HEK293 (cell line): ENCODE data around the gene FOXG1.

Experiments
- BCL11B ChIP-seq: fragments of 450-650 bp; formaldehyde crosslinking; IDR thresholded peaks from 2 replicates; pipeline ENCODE4 v1.5.1; 2016; ENCODE audit warnings: low read depth, missing biosample characterization, missing genetic modification characterization
- EGR2 ChIP-seq: fragments of 450-650 bp; formaldehyde crosslinking; IDR thresholded peaks from 2 replicates; pipeline ENCODE4 v1.5.1; 2016; ENCODE audit warnings: low read depth, missing biosample characterization, missing genetic modification characterization
- FEZF1 ChIP-seq: fragments of 450-650 bp; formaldehyde crosslinking; IDR thresholded peaks from 2 replicates; pipeline ENCODE4 v1.5.1; 2016; ENCODE audit warnings: missing biosample characterization, missing genetic modification characterization
- GLI4 ChIP-seq: fragments of 450-650 bp; formaldehyde crosslinking; IDR thresholded peaks from 2 replicates; pipeline ENCODE4 v1.5.1; 2016; ENCODE audit warnings: missing biosample characterization, missing genetic modification characterization
- IKZF3 ChIP-seq: fragments of 450-650 bp; IDR thresholded peaks from 2 replicates; pipeline ENCODE4 v1.5.0; 2018; ENCODE audit warnings: missing biosample characterization, mild to moderate bottlenecking, missing genetic modification characterization, moderate library complexity
- KLF10 ChIP-seq: fragments of 450-650 bp; IDR thresholded peaks from 2 replicates; pipeline ENCODE4 v1.5.1; 2018; ENCODE audit warnings: missing biosample characterization, mild to moderate bottlenecking, missing genetic modification characterization
- MEIS1 ChIP-seq: sonication (generic); formaldehyde crosslinking; IDR thresholded peaks from 2 replicates; pipeline ENCODE4 v1.8.1; 2022; ENCODE audit warnings: missing genetic modification reagents, mild to moderate bottlenecking, borderline replicate concordance
- PATZ1 ChIP-seq: fragments of 450-650 bp; formaldehyde crosslinking; IDR thresholded peaks from 2 replicates; pipeline ENCODE4 v1.5.1; 2016; ENCODE audit warnings: missing biosample characterization, missing genetic modification characterization
- SALL2 ChIP-seq: fragments of 450-650 bp; formaldehyde crosslinking; IDR thresholded peaks from 2 replicates; pipeline ENCODE4 v1.5.0; 2017; ENCODE audit warnings: missing biosample characterization, mild to moderate bottlenecking, missing genetic modification characterization, borderline replicate concordance
- SCRT1 ChIP-seq: fragments of 450-650 bp; formaldehyde crosslinking; IDR thresholded peaks from 2 replicates; pipeline ENCODE4 v1.5.1; 2016; ENCODE audit warnings: missing biosample characterization, missing genetic modification characterization, borderline replicate concordance
- YY1 ChIP-seq: fragments of 450-650 bp; formaldehyde crosslinking; IDR thresholded peaks from 2 replicates; pipeline ENCODE4 v1.5.1; 2018; ENCODE audit warnings: missing biosample characterization, missing genetic modification characterization
- ZBTB10 ChIP-seq: fragments of 450-650 bp; formaldehyde crosslinking; IDR thresholded peaks from 2 replicates; pipeline ENCODE4 v1.5.1; 2016; ENCODE audit warnings: missing biosample characterization, missing genetic modification characterization
- ZNF10 ChIP-seq: fragments of 450-650 bp; formaldehyde crosslinking; IDR thresholded peaks from 2 replicates; pipeline ENCODE4 v1.5.1; 2017; ENCODE audit warnings: missing biosample characterization, missing genetic modification characterization
- ZNF112 ChIP-seq: fragments of 450-650 bp; formaldehyde crosslinking; IDR thresholded peaks from 2 replicates; pipeline ENCODE4 v1.5.0; 2017; ENCODE audit warnings: missing biosample characterization, missing genetic modification characterization
- ZNF16 ChIP-seq: fragments of 450-650 bp; formaldehyde crosslinking; IDR thresholded peaks from 2 replicates; pipeline ENCODE4 v1.5.1; 2016; ENCODE audit warnings: low read depth, missing biosample characterization, missing genetic modification characterization
- ZNF169 ChIP-seq: fragments of 450-650 bp; formaldehyde crosslinking; IDR thresholded peaks from 2 replicates; pipeline ENCODE4 v1.5.1; 2016; ENCODE audit warnings: missing biosample characterization, missing genetic modification characterization
- ZNF2 ChIP-seq: fragments of 450-650 bp; formaldehyde crosslinking; IDR thresholded peaks from 2 replicates; pipeline ENCODE4 v1.5.1; 2016; ENCODE audit warnings: missing biosample characterization, missing genetic modification characterization
- ZNF223 ChIP-seq: fragments of 450-650 bp; formaldehyde crosslinking; IDR thresholded peaks from 2 replicates; pipeline ENCODE4 v1.5.1; 2016; ENCODE audit warnings: missing biosample characterization, missing genetic modification characterization
- ZNF341 ChIP-seq: fragments of 450-650 bp; formaldehyde crosslinking; IDR thresholded peaks from 2 replicates; pipeline ENCODE4; 2016; ENCODE audit warnings: low read depth, missing biosample characterization, missing genetic modification characterization
- ZNF416 ChIP-seq: fragments of 450-650 bp; formaldehyde crosslinking; IDR thresholded peaks from 2 replicates; pipeline ENCODE4 v1.5.1; 2016; ENCODE audit warnings: missing biosample characterization, missing genetic modification characterization
- ZNF48 ChIP-seq: fragments of 450-650 bp; formaldehyde crosslinking; IDR thresholded peaks from 2 replicates; pipeline ENCODE4 v1.5.1; 2016; ENCODE audit warnings: missing biosample characterization, missing genetic modification characterization
- ZNF530 ChIP-seq: fragments of 450-650 bp; formaldehyde crosslinking; IDR thresholded peaks from 2 replicates; pipeline ENCODE4 v1.5.1; 2016; ENCODE audit warnings: low read depth, missing biosample characterization, missing genetic modification characterization
- ZNF571 ChIP-seq: fragments of 450-650 bp; formaldehyde crosslinking; IDR thresholded peaks from 2 replicates; pipeline ENCODE4 v1.5.0; 2017; ENCODE audit warnings: missing biosample characterization, missing genetic modification characterization
- ZNF639 ChIP-seq: fragments of 450-650 bp; formaldehyde crosslinking; IDR thresholded peaks from 2 replicates; pipeline ENCODE4 v1.5.1; 2016; ENCODE audit warnings: missing biosample characterization, missing genetic modification characterization
- ZNF654 ChIP-seq: fragments of 450-650 bp; formaldehyde crosslinking; IDR thresholded peaks from 2 replicates; pipeline ENCODE4 v1.5.1; 2016; ENCODE audit warnings: low read depth, missing biosample characterization, missing genetic modification characterization
- ZNF707 ChIP-seq: fragments of 450-650 bp; formaldehyde crosslinking; IDR thresholded peaks from 2 replicates; pipeline ENCODE4 v1.5.1; 2016; ENCODE audit warnings: missing biosample characterization, missing genetic modification characterization
- TF ChIP-seq, protein P1 (sequence below): fragments of 450-650 bp; formaldehyde crosslinking; IDR thresholded peaks from 2 replicates; pipeline ENCODE4 v1.5.1; 2017; ENCODE audit warnings: missing biosample characterization, missing genetic modification characterization
- TF ChIP-seq, protein P2 (sequence below): fragments of 450-650 bp; formaldehyde crosslinking; IDR thresholded peaks from 2 replicates; pipeline ENCODE4 v1.5.1; 2016; ENCODE audit warnings: missing biosample characterization, missing genetic modification characterization

The FOXG1 gene

DNA sequence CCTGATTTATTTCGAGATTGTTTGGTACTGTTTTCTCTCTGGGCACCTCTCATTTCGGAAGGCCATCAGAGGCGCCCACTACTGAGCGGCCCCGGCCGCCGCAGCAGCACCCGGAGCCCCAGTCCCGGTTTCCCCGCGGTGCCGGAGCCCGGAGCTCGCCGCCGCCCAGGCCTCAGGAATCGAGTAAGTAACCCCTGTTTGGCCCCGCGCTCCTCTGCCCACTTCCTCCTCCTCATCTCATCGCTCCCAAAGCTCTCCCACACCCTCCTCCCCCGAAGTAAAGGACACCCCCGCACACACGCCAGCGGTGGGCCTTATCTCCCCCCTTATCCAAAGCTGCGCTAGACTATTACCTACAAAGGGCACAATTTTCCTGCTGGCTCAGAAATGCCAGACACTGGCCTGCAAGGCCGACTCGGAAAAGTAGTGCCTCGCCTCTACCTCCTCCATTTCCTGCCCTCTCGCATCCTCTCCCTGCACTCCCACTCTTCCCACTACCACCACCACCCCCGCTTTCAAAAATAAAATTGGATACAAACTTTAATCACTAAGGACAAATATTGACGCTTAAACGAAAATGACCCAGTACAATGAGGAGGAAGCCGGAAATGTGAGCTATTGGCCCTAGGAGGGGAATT is 637 bp upstream of the FOXG1 start (continued):
- TF ChIP-seq YY1 (peak; percentile 42; the same call in 1 of the 2 replicates), ZNF530 (tag by site-specific recombination) (no peak), KLF10 (tag by site-specific recombination) (no peak), ZNF639 (tag by site-specific recombination) (0 out of 2 replicates have a peak, but pooled peaks have one; percentile 42), ZNF48 (no peak), SCRT1 (tag by site-specific recombination) (no peak), MEIS1 (CRISPR knock-in tag) (no peak), BCL11B (no peak), ZNF169 (tag by site-specific recombination) (no peak), ZNF2 (tag by site-specific recombination) (peak; percentile 74), EGR2 (tag by site-specific recombination) (peak; percentile 95), SALL2 (tag by site-specific recombination) (no peak), ZNF16 (tag by site-specific recombination) (no peak), ZNF416 (tag by site-specific recombination) (no peak), ZNF112 (no peak), IKZF3 (tag by site-specific recombination) (no peak; the same call in 1 of the 2 replicates), GLI4 (tag by site-specific recombination) (peak; percentile 69; the same call in 1 of the 2 replicates), ZNF10 (tag by site-specific recombination) (no peak), PATZ1 (peak; percentile 95; the same call in 1 of the 2 replicates), ZNF571 (no peak), ZNF223 (tag by site-specific recombination) (peak; percentile 79), ZNF341 (tag by site-specific recombination) (peak; percentile 100), FEZF1 (peak; percentile 49), ZNF707 (tag by site-specific recombination) (no peak), ZNF654 (tag by site-specific recombination) (no peak), ZBTB10 (tag by site-specific recombination) (peak; percentile 81; the same call in 1 of the 2 replicates)
- TF ChIP-seq, protein P1, sequence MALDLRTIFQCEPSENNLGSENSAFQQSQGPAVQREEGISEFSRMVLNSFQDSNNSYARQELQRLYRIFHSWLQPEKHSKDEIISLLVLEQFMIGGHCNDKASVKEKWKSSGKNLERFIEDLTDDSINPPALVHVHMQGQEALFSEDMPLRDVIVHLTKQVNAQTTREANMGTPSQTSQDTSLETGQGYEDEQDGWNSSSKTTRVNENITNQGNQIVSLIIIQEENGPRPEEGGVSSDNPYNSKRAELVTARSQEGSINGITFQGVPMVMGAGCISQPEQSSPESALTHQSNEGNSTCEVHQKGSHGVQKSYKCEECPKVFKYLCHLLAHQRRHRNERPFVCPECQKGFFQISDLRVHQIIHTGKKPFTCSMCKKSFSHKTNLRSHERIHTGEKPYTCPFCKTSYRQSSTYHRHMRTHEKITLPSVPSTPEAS: peak; percentile 24; the same call in 1 of the 2 replicates
- TF ChIP-seq, protein P2, sequence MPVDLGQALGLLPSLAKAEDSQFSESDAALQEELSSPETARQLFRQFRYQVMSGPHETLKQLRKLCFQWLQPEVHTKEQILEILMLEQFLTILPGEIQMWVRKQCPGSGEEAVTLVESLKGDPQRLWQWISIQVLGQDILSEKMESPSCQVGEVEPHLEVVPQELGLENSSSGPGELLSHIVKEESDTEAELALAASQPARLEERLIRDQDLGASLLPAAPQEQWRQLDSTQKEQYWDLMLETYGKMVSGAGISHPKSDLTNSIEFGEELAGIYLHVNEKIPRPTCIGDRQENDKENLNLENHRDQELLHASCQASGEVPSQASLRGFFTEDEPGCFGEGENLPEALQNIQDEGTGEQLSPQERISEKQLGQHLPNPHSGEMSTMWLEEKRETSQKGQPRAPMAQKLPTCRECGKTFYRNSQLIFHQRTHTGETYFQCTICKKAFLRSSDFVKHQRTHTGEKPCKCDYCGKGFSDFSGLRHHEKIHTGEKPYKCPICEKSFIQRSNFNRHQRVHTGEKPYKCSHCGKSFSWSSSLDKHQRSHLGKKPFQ (tag by site-specific recombination): peak; percentile 68
